Muscle layer of duodenum (tissue), 2 donors: ENCODE results near the gene LEMD1.
"Not testable (repeated sequence)": the region's sequence is repeated elsewhere in the genome, so short reads cannot be mapped to it uniquely, and the experiment has no call there.

Experiments
- H3K27ac ChIP-seq: one replicate; pipeline ENCODE4 v1.7.0; 2013; ENCODE audit warnings: mild to moderate bottlenecking, low read length
- H3K27me3 ChIP-seq: one replicate; pipeline ENCODE4 v1.7.0; 2013; ENCODE audit warnings: low read depth, mild to moderate bottlenecking, control low read depth, low read length
- H3K36me3 ChIP-seq, 2 donors: one replicate each; pipeline ENCODE4 v1.7.0; 2013; ENCODE audit warnings: low read length in 2 of 2, control low read depth in 1 of 2, mild to moderate bottlenecking in 1 of 2; ENCODE audit not compliant: insufficient read depth in 2 of 2, control insufficient read depth in 1 of 2
- H3K4me1 ChIP-seq, 2 donors: one replicate each; pipeline ENCODE4 v1.7.0; 2013; ENCODE audit warnings: low read length in 2 of 2, mild to moderate bottlenecking in 2 of 2, control low read depth in 1 of 2, moderate library complexity in 1 of 2; ENCODE audit not compliant: insufficient read depth in 2 of 2, control insufficient read depth in 1 of 2
- H3K4me3 ChIP-seq, 2 donors: one replicate each; pipeline ENCODE4 v1.7.0; 2013; ENCODE audit warnings: low read length in 2 of 2, low read depth in 1 of 2, mild to moderate bottlenecking in 1 of 2
- H3K9me3 ChIP-seq, 2 donors: one replicate each; pipeline ENCODE4 v1.7.0; 2013; ENCODE audit warnings: low read length in 2 of 2, control low read depth in 1 of 2, mild to moderate bottlenecking in 1 of 2; ENCODE audit not compliant: control insufficient read depth in 1 of 2
- donor health status: healthy.

The LEMD1 gene

DNA sequence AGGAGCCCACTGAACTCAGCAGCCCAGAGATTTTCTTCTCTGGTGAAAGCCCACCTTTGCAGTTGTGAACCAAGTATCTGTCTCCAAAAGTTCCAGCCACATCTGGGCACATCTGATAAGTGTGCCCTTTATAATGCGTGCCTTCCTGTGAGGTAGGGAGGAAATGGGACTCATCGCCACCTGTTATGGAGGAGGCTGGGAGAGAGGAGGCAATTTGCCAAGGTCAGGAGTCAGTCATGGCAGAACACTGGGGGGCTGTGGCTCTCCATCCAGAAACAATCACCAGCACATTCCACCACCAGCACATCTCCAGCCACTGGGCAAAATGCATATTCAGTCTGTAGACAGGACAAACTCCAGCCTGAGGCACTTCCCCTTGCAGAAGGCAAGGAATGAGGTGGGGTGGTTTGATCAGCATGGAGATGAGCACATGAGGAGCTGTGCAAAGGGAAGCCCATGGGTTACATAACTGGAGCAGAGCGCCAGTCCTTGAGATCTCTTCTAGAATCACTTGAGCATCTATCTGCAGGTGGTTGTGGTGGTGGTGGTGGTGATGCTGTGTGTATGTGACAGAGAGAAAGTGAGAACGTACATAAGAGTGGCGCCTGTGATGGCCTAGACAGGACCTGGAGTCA, 15.0 kb upstream of the LEMD1 start:
- Histone ChIP-seq H3K4me3 (no peak overlapping the region), H3K9me3 (no peaks in the 10 kb centered on the region), H3K36me3 (no peaks in the 10 kb centered on the region), H3K27me3 (peaks cover 6% of the 10 kb centered on the region), H3K27ac (no peak overlapping the region), H3K4me1 (peaks cover 18 to 35% of the 10 kb centered on the region in 2 donors)

DNA sequence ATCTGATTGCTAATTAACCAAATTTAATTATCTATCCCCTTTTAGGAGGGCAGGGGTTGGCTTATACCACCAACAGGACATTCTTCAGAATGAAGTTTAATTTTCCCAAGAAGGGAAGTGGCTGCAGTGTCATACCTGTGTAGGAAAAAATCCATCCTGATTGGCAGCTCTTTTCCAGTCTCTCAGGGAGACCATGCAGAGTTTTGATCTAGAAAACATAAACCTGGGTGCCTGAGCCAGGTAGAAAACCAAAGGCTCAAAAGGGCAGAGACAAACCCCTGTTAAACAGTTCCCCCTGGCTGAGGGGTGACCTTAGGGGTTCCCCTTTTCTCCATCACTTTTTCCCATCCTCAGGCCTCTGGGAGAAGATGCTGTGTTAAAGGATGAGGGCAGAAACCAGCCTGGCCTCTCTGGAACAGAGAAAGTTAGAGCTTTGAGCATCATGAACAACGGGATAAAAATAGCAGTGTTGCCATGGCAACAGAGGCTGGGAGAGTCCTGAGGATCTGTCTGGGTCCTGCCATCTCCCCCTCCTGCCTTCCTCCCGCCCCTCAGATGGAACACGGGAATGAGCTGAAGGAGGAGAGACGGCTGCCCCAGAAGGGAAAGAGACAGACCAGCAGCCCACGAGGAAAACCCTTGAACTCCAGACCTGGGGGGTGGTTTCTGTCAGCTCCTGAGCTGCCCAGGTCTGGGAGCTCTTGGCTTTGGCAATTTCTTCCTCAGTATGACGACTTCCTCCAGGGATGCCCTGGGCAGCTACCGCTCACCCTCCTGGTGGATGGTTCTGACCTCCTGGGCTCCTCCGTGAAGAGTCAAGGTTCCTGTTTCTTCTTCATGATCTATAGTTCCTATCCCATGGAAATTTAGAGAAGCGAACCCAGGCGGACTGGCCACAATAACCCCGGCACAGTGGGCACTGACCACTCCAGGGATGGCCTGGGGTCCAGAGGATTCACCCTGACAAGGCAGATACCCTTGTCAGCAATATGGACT, 14.0 kb upstream of the LEMD1 start:
- H3K27ac ChIP-seq, result no peak overlapping the region
- peaks cover 13 to 25% of the 10 kb centered on the region in 2 donors for H3K4me1 ChIP-seq
- H3K9me3 ChIP-seq, result no peaks in the 10 kb centered on the region
- H3K36me3 ChIP-seq, result no peaks in the 10 kb centered on the region
- no peak overlapping the region for H3K4me3 ChIP-seq
- peaks cover 6% of the 10 kb centered on the region for H3K27me3 ChIP-seq

DNA sequence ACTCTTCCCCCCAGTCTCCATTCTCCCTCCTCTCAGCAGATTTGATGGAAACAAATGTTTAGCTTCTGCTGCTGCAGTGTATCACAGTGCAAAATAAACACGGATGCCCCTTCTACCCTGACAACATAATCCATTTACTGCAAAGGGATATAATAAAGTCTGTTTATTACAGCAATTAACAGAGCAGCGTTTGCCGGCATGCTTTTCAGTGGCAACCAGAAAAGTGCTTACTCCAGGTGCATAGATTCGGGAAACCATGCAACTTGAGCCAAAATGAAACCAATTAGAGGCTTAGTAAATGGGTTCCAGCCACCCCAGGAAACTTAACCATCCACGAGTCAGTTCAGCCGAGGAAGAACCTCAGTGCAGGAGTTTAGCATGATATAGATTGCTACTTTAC, 12.9 kb upstream of the LEMD1 start:
- no peaks in the 10 kb centered on the region for H3K9me3 ChIP-seq
- H3K27ac ChIP-seq, result no peak overlapping the region
- H3K27me3 ChIP-seq, result peaks cover 6% of the 10 kb centered on the region
- H3K4me1 ChIP-seq, result peaks cover 13 to 18% of the 10 kb centered on the region in 2 donors
- H3K4me3 ChIP-seq, result peak overlapping the region in 1 of 2 donors; percentile 7
- H3K36me3 ChIP-seq, result no peaks in the 10 kb centered on the region

DNA sequence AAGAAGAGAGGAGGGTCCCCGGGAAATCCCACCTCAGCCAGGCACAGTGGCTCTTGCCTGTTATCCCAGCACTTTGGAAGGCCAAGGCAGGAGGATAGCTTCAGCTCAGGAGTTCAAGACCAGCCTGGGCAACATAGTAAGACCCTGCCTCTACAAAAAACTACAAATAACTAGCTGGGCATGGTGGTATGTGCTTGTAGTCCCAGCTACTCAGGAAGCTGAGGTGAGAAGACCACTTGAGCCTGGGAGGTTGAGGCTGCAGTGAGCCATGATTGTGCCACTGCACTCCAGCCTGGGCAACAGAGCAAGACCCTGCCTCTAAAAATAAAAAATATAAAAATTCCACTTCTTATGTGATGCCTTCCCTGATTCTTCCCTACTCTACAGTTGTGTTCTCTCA, 10.8 kb upstream of the LEMD1 start:
- not testable (repeated sequence) for H3K4me3 ChIP-seq, H3K9me3 ChIP-seq, H3K27me3 ChIP-seq, H3K4me1 ChIP-seq, H3K27ac ChIP-seq, H3K36me3 ChIP-seq

DNA sequence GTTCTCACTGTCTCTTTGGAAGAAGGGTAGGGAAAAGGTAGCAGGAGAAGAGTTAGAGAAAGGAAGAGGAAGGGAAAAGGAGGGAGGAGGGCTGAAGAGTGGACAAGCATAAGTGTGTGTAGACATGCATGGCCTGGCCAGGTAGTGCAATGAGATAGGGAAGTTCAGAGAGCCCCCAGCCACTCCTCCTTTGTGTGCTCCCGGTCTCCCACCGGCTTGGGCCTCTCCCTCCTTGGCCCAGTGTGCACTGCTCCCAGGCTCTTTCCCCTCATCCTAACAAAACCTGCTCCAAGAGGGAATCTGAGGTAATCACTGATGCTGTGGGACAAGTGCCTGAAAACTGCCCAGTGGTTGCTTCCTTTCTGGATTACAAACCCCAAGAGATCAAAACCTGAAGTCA, 10.3 kb upstream of the LEMD1 start:
- Histone ChIP-seq H3K4me3 (no peak overlapping the region), H3K27me3 (peaks cover 6% of the 10 kb centered on the region), H3K4me1 (peaks cover 3 to 4% of the 10 kb centered on the region in 2 donors)

DNA sequence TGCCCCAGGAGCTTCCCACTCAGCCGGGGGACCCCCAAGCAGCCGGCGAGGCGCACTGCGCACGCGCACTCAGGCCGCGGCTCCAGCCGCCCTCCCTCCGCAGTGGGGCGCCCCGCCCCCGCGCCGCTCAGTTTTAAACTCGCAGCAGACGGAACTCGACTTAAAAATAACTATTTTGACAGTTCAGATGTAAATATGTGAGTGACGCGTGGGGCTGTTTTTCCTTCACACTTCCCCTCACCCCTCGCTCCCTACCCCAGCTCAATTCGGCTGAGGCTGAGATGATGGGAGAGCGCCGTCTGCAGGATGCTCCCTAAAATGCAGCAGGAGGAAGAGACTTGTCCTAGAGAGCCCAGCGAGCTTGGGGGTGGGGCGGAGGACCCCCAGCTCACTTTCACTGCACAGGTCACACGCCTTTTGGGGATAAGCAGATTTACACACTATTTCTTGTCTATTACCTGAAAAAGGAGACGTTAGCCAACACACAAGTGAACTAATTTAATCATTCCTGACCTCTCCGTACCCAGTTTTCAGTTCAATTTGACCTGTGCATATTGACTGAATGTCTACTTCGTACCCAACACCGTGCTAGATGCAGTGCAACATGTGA, 8.9 kb upstream of the LEMD1 start:
- no peaks in the 10 kb centered on the region for H3K9me3 ChIP-seq
- no peaks in the 10 kb centered on the region for H3K36me3 ChIP-seq
- peak overlapping the region; percentile 59 to 76 for H3K4me3 ChIP-seq
- H3K4me1 ChIP-seq, result peaks cover 3 to 4% of the 10 kb centered on the region in 2 donors
- no peak overlapping the region for H3K27ac ChIP-seq
- peaks cover 6% of the 10 kb centered on the region for H3K27me3 ChIP-seq

More for the DNA sequence above, 10.3 kb upstream of the LEMD1 start:
- H3K27ac ChIP-seq, result no peak overlapping the region
- H3K9me3 ChIP-seq, result no peaks in the 10 kb centered on the region
- no peaks in the 10 kb centered on the region for H3K36me3 ChIP-seq

DNA sequence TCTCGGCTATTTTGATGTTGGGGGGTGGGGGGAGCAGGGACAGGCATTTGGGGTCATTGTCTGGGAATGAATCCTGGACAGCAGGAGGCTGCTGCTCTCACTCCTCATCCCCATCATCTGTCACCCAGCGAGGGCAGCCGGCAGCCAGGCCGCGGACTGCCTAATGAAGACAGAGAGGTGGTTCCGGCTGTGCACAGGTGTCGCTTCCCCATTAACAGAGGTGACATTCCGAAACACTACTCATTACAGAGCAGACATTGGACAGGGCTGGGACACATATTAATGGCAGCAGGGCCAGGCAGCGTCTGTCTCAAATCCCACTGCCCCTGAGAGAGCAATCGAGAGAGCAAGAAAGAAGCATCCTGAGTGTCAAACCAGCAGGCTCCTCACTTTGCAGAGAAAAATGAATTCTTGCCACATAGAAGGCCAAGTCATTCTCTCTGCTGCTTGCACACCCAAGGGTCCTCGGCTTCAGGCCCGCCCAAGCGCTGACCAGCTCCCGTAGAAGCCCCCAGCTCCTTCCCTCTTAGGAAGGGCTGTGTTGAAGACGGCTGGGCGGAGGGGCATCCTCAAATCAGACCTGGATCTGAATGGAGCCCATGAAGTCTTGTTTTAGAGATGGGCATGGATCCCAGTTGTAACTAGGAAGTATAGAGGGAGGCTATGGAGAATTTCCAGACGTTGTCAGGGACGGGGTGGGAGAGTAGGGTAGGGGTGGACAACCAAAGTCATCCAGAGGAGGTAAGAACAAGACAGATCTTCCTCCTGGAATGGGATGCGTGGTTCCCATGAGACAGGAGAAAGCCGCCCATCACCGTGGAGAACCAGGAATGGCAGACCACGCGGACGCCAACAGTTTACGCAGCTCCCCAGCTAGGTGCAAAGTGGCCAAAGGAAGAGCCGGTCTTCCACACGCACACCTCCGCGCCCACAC, 8.2 kb upstream of the LEMD1 start:
- no peaks in the 10 kb centered on the region for H3K9me3 ChIP-seq

DNA sequence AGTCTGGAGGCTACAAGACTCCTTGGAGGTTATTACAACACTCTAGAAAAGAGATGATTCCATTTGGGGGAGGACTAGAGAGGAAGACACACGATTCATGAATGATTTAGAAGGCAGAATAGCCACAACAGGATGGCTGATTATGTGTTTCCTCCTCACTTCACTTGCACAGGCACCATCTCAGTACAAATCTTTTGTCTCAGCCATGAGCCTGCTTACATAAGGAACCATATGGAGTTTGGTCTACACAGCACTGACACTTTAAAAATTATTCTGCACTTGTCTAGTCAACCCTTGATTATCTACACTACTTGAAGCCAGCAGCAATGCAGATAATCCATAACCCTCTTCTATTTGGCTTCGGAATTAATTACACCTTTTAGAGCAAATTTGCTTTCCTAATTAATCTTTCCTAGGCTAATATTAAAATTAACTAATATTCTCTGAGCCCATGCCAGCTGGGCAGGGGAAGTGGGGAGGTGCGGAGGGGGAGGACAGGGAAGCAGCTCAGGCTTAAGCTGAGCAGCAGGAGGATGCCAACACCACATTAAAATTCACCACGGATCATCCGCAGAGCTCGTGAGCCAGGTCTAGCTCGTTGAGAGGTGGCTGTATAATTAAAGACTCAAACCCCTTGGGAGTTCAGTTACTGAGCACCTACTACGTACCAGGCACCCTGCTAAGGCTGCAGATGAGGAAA, 3.2 kb upstream of the LEMD1 start:
- no peak overlapping the region for H3K4me3 ChIP-seq
- H3K27me3 ChIP-seq, result peaks cover 4% of the 10 kb centered on the region
- no peak overlapping the region for H3K27ac ChIP-seq
- H3K9me3 ChIP-seq, result no peaks in the 10 kb centered on the region
- no peaks in the 10 kb centered on the region for H3K4me1 ChIP-seq
- no peaks in the 10 kb centered on the region for H3K36me3 ChIP-seq

More for the DNA sequence above, 8.2 kb upstream of the LEMD1 start:
- Histone ChIP-seq H3K4me3 (peak overlapping the region; percentile 59 to 76), H3K4me1 (peaks cover 0 to 3% of the 10 kb centered on the region in 2 donors), H3K36me3 (no peaks in the 10 kb centered on the region), H3K27ac (no peak overlapping the region), H3K27me3 (peaks cover 6% of the 10 kb centered on the region)

DNA sequence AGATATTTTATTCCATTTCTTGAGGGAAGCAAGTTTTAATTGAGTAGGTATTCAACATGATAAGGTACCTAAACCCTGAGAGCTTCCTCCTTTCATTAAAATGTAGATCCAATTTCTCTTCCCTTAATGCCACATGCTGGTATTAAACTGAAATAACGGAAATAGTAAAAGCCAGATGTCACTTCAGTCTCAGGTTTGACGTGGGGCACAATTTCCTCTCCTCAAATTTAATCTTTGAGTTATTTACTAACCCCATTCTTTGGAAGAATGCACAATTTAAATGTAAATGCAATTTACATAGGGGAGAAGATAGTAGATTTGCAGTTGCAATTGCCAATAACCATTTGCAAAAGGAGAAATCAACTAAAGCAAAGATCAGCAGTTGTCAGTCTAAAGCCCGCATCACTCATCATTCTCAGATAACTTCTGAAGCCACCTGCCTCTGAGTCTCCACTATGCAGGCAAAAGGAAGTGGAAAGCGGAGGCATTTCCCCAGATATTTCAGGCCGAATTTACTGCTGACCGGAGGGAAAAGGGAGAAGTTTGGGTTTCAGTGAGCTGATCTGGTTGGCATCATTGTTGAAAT, 2.1 kb upstream of the LEMD1 start:
- no peak overlapping the region for H3K27ac ChIP-seq
- H3K4me3 ChIP-seq, result no peak overlapping the region
- H3K4me1 ChIP-seq, result no peaks in the 10 kb centered on the region
- H3K36me3 ChIP-seq, result no peaks in the 10 kb centered on the region
- H3K9me3 ChIP-seq, result no peaks in the 10 kb centered on the region
- H3K27me3 ChIP-seq, result peaks cover 4% of the 10 kb centered on the region

DNA sequence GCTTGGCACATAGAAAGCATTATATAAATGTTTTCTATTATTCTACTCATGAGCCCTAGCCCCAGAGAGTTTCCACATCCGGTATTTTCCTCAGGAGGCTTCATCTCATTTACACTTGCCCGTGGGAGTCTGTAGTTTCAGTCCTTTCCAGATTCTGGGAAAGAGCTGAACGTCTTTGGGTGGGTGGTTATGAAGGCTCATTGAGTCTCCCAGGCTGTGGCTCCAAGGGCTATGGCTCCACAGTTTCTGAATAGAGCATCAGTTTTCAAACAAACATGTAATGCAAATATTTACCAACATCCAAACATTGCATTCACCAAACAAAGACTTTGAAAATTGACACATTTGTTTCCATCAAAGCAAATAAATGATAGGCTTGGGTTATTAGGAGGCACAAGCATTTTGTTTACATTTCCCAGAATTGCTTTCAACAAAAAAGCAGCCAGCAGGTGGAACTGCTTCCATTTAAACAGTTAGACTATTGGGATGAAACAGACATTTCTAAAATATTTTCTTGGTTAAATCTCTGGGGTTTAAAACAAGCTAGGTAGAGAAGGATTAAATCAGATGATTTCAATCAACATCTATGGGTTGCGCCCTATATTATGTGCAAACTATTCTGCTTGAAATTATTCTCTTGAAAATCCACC, 1.3 kb upstream of the LEMD1 start:
- H3K27me3 ChIP-seq, result peaks cover 4% of the 10 kb centered on the region
- no peak overlapping the region for H3K4me3 ChIP-seq
- H3K4me1 ChIP-seq, result no peaks in the 10 kb centered on the region
- H3K36me3 ChIP-seq, result no peaks in the 10 kb centered on the region
- H3K9me3 ChIP-seq, result no peaks in the 10 kb centered on the region
- H3K27ac ChIP-seq, result no peak overlapping the region
